Lung (tissue), 12 donors: ENCODE data around the gene LRP1B. TPM values are rescaled to one million over a fixed set of nuclear protein-coding genes. Genes with fewer than 3 reads are reported as not detected.

Experiments
- ATAC-seq: fragments of 200-7000 bp; cut with Tn5 transposase; one replicate; pipeline ENCODE4 v1.9.1; 2020; ENCODE audit warnings: moderate number of reproducible peaks; ENCODE audit not compliant: insufficient read depth, low FRiP score
- DNase-seq, 3 donors: peaks; one replicate each; pipeline ENCODE4 v3.0.0-alpha.2; 2013 to 2017
- H3K27ac ChIP-seq, 2 donors: one replicate each; pipeline ENCODE4 v1.5.1; 2013; ENCODE audit warnings: mild to moderate bottlenecking in 2 of 2, moderate library complexity in 2 of 2, control low read depth in 1 of 2, inconsistent platforms in 1 of 2, low read depth in 1 of 2, low read length in 1 of 2
- H3K27me3 ChIP-seq, 3 donors: one replicate each; pipeline ENCODE4 v1.5.1; 2013; ENCODE audit warnings: low read length in 2 of 3; ENCODE audit not compliant: control insufficient read depth in 3 of 3, insufficient read depth in 3 of 3
- H3K36me3 ChIP-seq, 4 donors: one replicate each; pipeline ENCODE4 v1.5.1; 2013; ENCODE audit warnings: low read length in 4 of 4, mild to moderate bottlenecking in 1 of 4, moderate library complexity in 1 of 4; ENCODE audit not compliant: control insufficient read depth in 4 of 4, insufficient read depth in 4 of 4
- H3K4me1 ChIP-seq, 5 donors: one replicate each; pipeline ENCODE4 v1.5.1; 2013; ENCODE audit warnings: low read length in 5 of 5, mild to moderate bottlenecking in 2 of 5, moderate library complexity in 1 of 5; ENCODE audit not compliant: control insufficient read depth in 5 of 5, insufficient read depth in 5 of 5
- H3K4me3 ChIP-seq: one replicate; pipeline ENCODE4 v1.5.1; 2013; ENCODE audit warnings: mild to moderate bottlenecking, control low read depth, moderate library complexity
- H3K9ac ChIP-seq, 2 donors: one replicate each; pipeline ENCODE4 v1.5.1; 2013; ENCODE audit warnings: low read length in 2 of 2, control low read depth in 1 of 2; ENCODE audit not compliant: insufficient read depth in 1 of 2
- H3K9me3 ChIP-seq, 4 donors: one replicate each; pipeline ENCODE4 v1.5.1; 2013; ENCODE audit warnings: low read length in 3 of 4, mild to moderate bottlenecking in 1 of 4, moderate library complexity in 1 of 4; ENCODE audit not compliant: control insufficient read depth in 4 of 4, insufficient read depth in 3 of 4
- CTCF ChIP-seq: IDR thresholded peaks from 2 replicates; pipeline ENCODE4 v1.5.1; 2012; ENCODE audit warnings: mild to moderate bottlenecking; ENCODE audit errors: control extremely low read depth, extremely low read depth
- WGBS, 2 donors: extraction: QIAGEN DNeasy Blood & Tissue Kit; methylation state at CpG; one replicate each; pipeline ENCODE4 v1.1.7; 2013; 5-methylcytosine and 5-hydroxymethylcytosine counted together
- polyA plus RNA-seq, 2 donors: library from polyadenylated mRNA; stranded (reverse); fragments of 200-250 nt; gene quantifications; one replicate each; pipeline ENCODE4 v1.2.1, GENCODE V29; 2013
- total RNA-seq, 2 donors: library from RNA; depleted of rRNA in 1 of 2; stranded (reverse); fragments of >200 nt in 1 of 2; gene quantifications; one replicate each; pipeline ENCODE4 v1.2.1, GENCODE V29; 2014 to 2021
- donor health status: control.
- donor health status: control.
- donor health status: Bipolar disorder and iron deficiency.
- donor health status: healthy.
- donor health status: DM: yes; HTN: yes; CAD: no.

Gene LRP1B
- total and polyA plus RNA-seq, 4 donors = 0.01 to 6.5 (median 0.16) TPM

- Histone ChIP-seq H3K9ac (no peak overlapping the region), H3K27me3 (no peaks in the 10 kb centered on the region), H3K9me3 (no peaks in the 10 kb centered on the region), H3K36me3 (no peaks in the 10 kb centered on the region), H3K27ac (no peak overlapping the region), H3K4me1 (no peaks in the 10 kb centered on the region), H3K4me3 (no peak overlapping the region)
- DNase-seq (no peak), ATAC-seq (no peak)
- no peak for TF ChIP-seq CTCF
- WGBS, 2 donors = 96 to 97% methylated on average over 6 of the region's 6 CpGs
Observed at GRCh38 chr2:140509765-140510164, 1621.1 kb downstream of the LRP1B start.

- Histone ChIP-seq H3K4me1 (no peaks in the 10 kb centered on the region), H3K36me3 (no peaks in the 10 kb centered on the region), H3K9ac (no peak overlapping the region), H3K9me3 (no peaks in the 10 kb centered on the region), H3K27ac (no peak overlapping the region), H3K27me3 (no peaks in the 10 kb centered on the region), H3K4me3 (no peak overlapping the region)
- WGBS, 2 donors = 53 to 63% methylated on average over 4 of the region's 4 CpGs
- ATAC-seq = no peak
- no peak for TF ChIP-seq CTCF
- no peak for DNase-seq
Observed at GRCh38 chr2:140508756-140509155, 1622.1 kb downstream of the LRP1B start.

DNA sequence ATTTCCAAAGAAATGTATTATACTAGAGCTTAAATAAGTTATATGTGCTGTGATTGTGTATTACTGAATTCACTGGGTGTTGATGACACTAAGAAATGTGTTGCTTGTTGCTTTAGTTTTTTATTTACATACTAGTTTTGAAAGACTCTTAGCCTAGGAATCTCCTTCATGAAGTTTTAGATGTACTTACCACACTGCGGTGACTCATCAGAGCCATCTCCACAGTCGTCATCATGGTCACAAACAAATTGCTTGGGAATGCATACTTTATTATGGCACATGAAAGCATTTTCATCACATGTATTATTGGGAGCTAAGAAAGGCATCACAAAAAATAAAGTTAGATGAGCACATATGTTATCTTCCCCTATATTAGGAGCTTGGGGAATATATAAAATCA is 1624.2 kb downstream of the LRP1B start:
- ATAC-seq (no peak), DNase-seq (no peak)
- H3K4me1 ChIP-seq = no peaks in the 10 kb centered on the region
- no peak for TF ChIP-seq CTCF
- H3K4me3 ChIP-seq = no peak overlapping the region
- H3K36me3 ChIP-seq = no peaks in the 10 kb centered on the region
- 91 to 92% methylated on average over 2 of the region's 2 CpGs for whole genome bisulfite sequencing, 2 donors
- H3K27me3 ChIP-seq = no peaks in the 10 kb centered on the region
- H3K9ac ChIP-seq = no peak overlapping the region
- no peaks in the 10 kb centered on the region for H3K9me3 ChIP-seq
- no peak overlapping the region for H3K27ac ChIP-seq

DNA sequence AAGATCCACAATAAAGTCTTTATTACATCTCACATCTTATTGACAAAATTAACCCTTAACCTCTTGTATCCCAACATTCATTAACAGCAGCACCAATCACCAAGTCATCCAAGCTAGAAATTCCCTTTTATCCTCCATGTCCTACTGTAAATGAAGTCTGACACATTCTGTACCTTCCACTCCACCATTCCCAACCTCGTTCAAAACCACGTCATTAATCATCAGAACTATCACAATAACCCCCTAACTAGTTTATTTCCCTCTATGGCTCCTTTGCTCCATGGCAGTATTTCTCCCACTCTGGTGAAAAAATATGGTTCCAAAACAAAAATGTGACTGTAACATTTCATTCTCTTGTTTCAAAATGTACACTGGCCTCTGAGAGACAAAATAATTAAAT is 1626.2 kb downstream of the LRP1B start:
- H3K27ac ChIP-seq = no peak overlapping the region
- H3K27me3 ChIP-seq = no peaks in the 10 kb centered on the region
- no peak overlapping the region for H3K9ac ChIP-seq
- no peak overlapping the region for H3K4me3 ChIP-seq
- H3K4me1 ChIP-seq = no peaks in the 10 kb centered on the region
- no peaks in the 10 kb centered on the region for H3K9me3 ChIP-seq
- no peak for TF ChIP-seq CTCF
- DNase-seq (no peak), ATAC-seq (no peak)
- 59 to 62% methylated on average over 2 of the region's 2 CpGs for WGBS, 2 donors
- H3K36me3 ChIP-seq = no peaks in the 10 kb centered on the region
